GM10266 (cell line): ENCODE data around the gene FRMD1.

ENCODE experiments used
- DNase-seq: peaks from one replicate; pipeline ENCODE4 v3.0.0; 2012; ENCODE audit errors: extremely low spot score
- CTCF ChIP-seq: IDR thresholded peaks from 2 replicates; pipeline ENCODE4 v1.5.1; 2012; ENCODE audit warnings: mild to moderate bottlenecking, low read depth; ENCODE audit not compliant: control insufficient read depth, insufficient read depth; ENCODE audit errors: missing control alignments

FRMD1 gene

GRCh38 chr6:168014428-168014827 lies 64.6 kb downstream of the FRMD1 start:
- TF ChIP-seq CTCF: no peak
- DNase-seq: no peak

GRCh38 chr6:168013250-168013915 lies 65.6 kb downstream of the FRMD1 start:
- TF ChIP-seq CTCF: no peak
- DNase-seq: no peak

GRCh38 chr6:168012431-168013249 lies 66.4 kb downstream of the FRMD1 start:
- DNase-seq: no peak
- TF ChIP-seq CTCF: no peak

GRCh38 chr6:168011291-168011690 lies 67.7 kb downstream of the FRMD1 start:
- no peak for TF ChIP-seq CTCF
- DNase-seq: no peak

- DNase-seq: no peak
- TF ChIP-seq CTCF: no peak
Measured at GRCh38 chr6:168009331-168009730, 69.7 kb downstream of the FRMD1 start.

GRCh38 chr6:168007592-168008338 lies 71.2 kb downstream of the FRMD1 start:
- no peak for TF ChIP-seq CTCF
- no peak for DNase-seq
